ENCODE results near the gene NAAA.

- TF ChIP-seq CTCF (conservative IDR thresholded peaks at IDR 0.05; ENCODE audit: low read depth, low read length) (no peak), POLR2A (IDR thresholded peaks at IDR 0.05; ENCODE audit: low read depth, low read length) (no peak), USF2 (IDR thresholded peaks at IDR 0.05; ENCODE audit: low read depth, low read length) (no peak), SMC3 (IDR thresholded peaks at IDR 0.05; ENCODE audit: low read depth, low read length) (no peak), ELK1 (IDR thresholded peaks at IDR 0.05; ENCODE audit: borderline replicate concordance, low read depth, low read length) (no peak), FOS (IDR thresholded peaks at IDR 0.05; ENCODE audit: low read depth, low read length) (no peak), RAD21 (IDR thresholded peaks at IDR 0.05; ENCODE audit: low read length) (no peak)
Measured at GRCh38 chr4:75976177-75976576, 35.4 kb upstream of the NAAA start.

Data from IMR-90 (cell line).